ENCODE data around the gene TMEM208.

The TMEM208 gene

GRCh38 chr16:67210069-67210937 lies 16.6 kb upstream of the TMEM208 start:
- no peak for DNase-seq

- DNase-seq, result no peak
Observed at GRCh38 chr16:67211674-67212073, 15.3 kb upstream of the TMEM208 start.

- no peak for DNase-seq
Observed at GRCh38 chr16:67212766-67213165, 14.2 kb upstream of the TMEM208 start.

GRCh38 chr16:67213197-67214019 lies 13.5 kb upstream of the TMEM208 start:
- DNase-seq, result no peak

- no peak for DNase-seq
Observed at GRCh38 chr16:67215706-67216105, 11.2 kb upstream of the TMEM208 start.

- DNase-seq, result no peak
Observed at GRCh38 chr16:67216612-67217490, 10.1 kb upstream of the TMEM208 start.

GRCh38 chr16:67223992-67224391 lies 2.9 kb upstream of the TMEM208 start:
- no peak for DNase-seq

- no peak for DNase-seq
Observed at GRCh38 chr16:67226295-67226803, 581 bp upstream of the TMEM208 start.

GRCh38 chr16:67227567-67227921 lies 614 bp downstream of the TMEM208 start:
- no peak for DNase-seq

GRCh38 chr16:67228034-67228785 lies 1.3 kb downstream of the TMEM208 start:
- no peak for DNase-seq

GRCh38 chr16:67228905-67229304 lies 2.0 kb downstream of the TMEM208 start:
- DNase-seq, result no peak

GRCh38 chr16:67229906-67230808 lies 3.2 kb downstream of the TMEM208 start:
- DNase-seq, result no peak

- no peak for DNase-seq
Observed at GRCh38 chr16:67230809-67231660, 4.1 kb downstream of the TMEM208 start.

- no peak for DNase-seq
Observed at GRCh38 chr16:67233596-67233995, 6.7 kb downstream of the TMEM208 start.

- DNase-seq, result no peak
Observed at GRCh38 chr16:67234180-67234597, 7.3 kb downstream of the TMEM208 start.

GRCh38 chr16:67235816-67236562 lies 9.1 kb downstream of the TMEM208 start:
- no peak for DNase-seq

GRCh38 chr16:67236563-67237395 lies 9.8 kb downstream of the TMEM208 start:
- DNase-seq, result no peak

Data from DMS 273 treated with DMSO at 0.1 percent for 48 hours (cell line).